Keratinocyte (primary cell): ENCODE measurements around the gene SFMBT1.

ENCODE experiments used
- CTCF ChIP-seq, 3 experiments: IDR thresholded peaks in 1 of 3; conservative IDR thresholded peaks in 1 of 3; optimal IDR thresholded peaks in 1 of 3; 2 replicates in 2 of 3; 3 replicates in 1 of 3; pipeline versions ENCODE3 to v1.5.1; 2011; ENCODE audit warnings: low read length in 3 of 3, mild to moderate bottlenecking in 3 of 3, moderate library complexity in 2 of 3, control low read depth in 1 of 3, inconsistent platforms in 1 of 3; ENCODE audit not compliant: insufficient read depth in 2 of 3; ENCODE audit errors: extremely low read depth in 1 of 3
- EZH2 ChIP-seq: IDR thresholded peaks from one replicate; pipeline ENCODE4 v1.6.1; 2012; ENCODE audit warnings: inconsistent platforms, mild to moderate bottlenecking, low read length, moderate library complexity

GRCh38 chr3:52879581-52879980, 166.3 kb downstream of the SFMBT1 start:
- TF ChIP-seq CTCF (optimal IDR thresholded peaks at IDR 0.05 in 1 of 3, IDR thresholded peaks at IDR 0.05 in 1 of 3, conservative IDR thresholded peaks at IDR 0.05 in 1 of 3; ENCODE audit: extremely low read depth in 1 of 3, insufficient read depth in 2 of 3, low read length in 3 of 3) = no peak
- TF ChIP-seq EZH2 = no peak
